Activated CD4-positive, alpha-beta T cell treated with anti-CD3 and anti-CD28 coated beads for 48 hours (primary cell): ENCODE results near the gene SH3BP1.
"Not testable (repeated sequence)": the region's sequence is repeated elsewhere in the genome, so short reads cannot be mapped to it uniquely, and the experiment has no call there.

Experiments
- DNase-seq: peaks from one replicate; pipeline ENCODE4 v3.0.0-alpha.2; 2020

The SH3BP1 gene

DNA sequence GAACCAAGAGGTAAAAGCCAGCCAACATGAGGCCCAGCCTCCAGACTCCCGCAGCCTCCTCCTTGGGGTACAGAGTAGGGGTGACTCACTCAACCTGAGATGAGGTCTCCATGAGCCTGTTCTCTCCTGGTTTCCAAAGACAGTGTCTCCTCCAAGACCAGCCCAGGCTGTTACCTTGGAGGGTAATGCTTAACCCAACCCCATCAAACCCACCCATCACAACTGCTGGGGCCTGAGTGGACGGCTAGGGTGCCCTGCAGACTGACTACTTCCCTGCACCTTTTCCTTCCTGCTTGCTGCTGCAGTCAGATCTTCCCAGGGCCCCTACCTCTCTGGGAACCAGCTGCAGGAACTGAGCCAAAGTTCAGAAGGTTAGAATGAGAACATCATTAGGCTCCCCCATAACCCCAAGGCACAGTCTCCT is 41.5 kb downstream of the SH3BP1 start:
- no peak for DNase-seq

DNA sequence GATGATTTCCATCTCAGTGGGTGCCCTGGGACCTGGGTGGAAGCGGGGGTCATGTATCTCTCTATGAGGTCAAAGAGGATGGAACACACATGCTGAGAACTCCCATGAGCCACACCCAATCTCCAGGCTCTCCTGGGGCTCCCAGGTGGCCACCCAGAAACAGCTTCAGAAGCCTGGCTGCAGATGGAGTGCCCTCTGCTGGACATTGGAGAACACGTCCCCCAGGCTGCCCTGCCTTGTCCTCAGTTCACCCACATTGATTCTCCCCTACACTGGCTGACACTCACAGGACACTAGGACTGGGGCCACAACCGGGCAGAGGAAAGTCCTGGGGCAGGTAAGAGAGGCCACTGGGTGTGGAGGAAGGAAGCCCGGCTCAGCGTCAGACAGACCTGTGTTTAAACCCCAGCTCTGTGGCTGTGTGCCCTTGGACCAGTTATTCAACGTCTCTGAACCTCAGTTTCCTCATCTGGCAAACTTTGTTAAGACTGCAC is 42.1 kb downstream of the SH3BP1 start:
- peak; percentile 84 for DNase-seq

DNA sequence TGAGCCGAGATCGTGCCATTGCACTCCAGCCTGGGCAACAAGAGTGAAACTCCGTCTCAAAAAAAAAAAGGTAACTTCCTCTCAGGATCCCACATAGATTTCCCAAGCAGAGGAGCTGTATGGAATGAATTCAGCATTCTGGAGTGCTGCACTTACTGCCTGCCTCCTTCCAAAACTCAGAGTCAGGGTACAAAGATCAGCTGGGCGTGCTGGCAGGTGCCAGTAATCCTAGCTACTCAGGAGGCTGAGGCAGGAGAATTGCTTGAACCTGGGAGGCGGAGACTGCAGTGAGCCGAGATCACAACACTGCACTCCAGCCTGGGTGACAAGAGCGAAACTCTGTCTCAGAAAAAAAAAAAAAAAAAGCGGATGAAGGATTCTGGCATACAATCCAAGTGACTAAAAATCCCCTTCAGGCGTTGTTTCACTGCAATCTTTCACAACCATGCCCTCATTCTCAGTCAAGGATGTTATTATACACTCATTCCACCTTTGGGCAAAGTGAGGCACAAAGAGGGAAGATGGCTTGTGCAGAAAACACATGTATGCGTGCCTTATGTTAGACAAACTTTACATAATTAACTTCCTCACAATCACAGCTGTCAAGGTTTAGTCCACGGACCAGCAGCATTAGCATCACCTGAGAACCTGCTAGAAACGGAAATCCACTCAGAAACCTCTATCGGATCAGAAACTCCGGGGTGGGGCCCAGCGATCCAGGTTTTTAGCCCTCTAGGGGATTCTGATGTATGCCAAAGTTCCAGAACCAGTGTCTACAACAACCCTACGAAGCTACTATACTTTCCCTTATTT is 45.5 kb downstream of the SH3BP1 start:
- DNase-seq: no peak

DNA sequence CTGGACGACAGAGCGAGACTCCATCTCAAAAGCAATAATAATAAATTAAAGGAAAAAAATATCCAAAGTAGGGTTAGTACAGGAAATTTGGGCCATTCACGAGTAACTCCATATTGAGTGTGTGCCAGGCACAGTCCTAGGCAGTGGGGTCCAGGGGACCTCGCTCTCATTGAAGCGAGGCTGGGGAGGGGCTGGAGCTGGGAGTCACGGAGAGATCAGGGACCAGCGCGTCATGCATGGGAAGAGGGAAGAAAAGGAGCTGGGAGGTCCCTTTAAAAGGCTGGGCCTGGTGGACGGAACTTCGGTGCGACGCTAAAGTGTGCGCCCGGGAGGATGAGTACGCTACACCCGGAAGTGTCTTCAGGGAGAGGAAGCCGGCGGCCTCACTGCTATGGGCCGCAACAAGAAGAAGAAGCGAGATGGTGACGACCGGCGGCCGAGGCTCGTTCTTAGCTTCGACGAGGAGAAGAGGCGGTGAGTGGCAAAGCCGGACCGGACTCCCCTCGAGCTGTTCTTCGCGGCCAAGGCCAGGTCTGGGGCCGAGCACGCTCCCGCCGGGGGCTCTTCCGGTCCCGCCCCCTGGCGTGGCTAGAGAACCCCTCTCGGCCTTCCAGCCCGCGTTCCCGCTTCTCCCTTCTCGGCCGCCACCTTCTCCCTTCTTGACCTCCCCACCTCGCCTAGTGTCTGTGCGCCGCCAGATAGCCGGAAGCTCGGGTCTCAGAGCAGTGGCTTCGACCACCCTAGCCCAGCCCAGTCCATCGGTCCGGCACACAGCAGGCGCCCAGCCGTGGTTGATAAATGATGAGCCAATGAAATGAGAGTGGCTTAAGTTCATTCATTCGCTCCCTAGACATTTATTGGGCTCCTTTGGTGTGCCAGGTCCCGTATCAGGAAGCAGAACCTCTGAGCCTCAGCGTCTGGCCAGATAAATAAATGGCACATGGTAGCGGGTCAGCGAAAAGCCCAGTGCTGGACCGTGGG is 46.8 kb downstream of the SH3BP1 start, which contains the start of gene NOL12:
TSS of gene NOL12 (plus strand) at position 342 of the 981 bp plus-strand sequence. CDS start at position 392, 50 bp downstream.
- peak; percentile 84 for DNase-seq

DNA sequence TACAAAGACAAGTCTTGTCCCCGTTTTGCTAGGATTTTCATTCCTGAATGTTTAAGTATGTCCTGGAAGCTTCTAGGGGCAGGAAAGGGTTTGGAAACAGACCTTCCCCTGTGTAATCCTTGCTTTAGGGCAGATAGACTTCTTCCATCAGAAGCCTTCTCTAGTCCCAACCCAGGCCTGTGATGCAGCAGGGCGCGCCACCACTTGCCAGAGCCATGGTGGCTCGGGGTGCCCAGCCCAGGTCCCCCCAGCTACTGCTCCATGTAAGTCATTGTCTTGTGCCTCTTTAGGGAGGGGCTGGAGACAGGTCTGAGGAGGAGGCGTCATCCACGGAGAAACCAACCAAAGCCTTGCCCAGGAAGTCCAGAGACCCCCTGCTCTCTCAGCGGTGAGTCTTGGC is 50.9 kb downstream of the SH3BP1 start:
- DNase-seq: no peak

DNA sequence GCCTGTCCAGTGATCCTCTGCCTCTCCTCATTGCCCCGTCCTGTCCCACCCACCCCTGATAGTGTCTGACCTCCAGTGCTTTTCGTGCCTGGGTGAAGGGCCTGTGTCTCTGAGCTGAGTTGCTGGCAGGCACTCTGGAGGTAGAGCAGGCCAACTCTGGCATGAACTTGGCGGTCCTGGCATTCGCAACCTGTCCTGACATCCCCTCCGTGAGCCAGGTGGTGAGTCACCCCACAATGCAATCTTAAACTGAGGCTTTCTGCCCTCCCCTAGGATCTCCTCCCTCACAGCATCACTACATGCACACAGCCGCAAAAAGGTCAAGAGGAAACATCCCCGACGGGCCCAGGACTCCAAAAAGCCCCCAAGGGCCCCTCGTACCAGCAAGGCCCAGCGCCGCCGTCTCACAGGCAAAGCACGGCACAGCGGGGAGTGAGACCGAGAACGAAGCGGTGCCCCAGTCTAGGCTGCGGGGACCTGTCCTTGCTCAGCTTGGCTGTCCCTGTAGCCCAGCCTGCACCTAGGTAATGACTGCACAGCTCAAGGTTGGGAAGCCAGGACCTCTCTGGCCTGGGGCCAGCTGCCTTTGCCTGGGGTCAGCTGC is 51.5 kb downstream of the SH3BP1 start:
- no peak for DNase-seq

DNA sequence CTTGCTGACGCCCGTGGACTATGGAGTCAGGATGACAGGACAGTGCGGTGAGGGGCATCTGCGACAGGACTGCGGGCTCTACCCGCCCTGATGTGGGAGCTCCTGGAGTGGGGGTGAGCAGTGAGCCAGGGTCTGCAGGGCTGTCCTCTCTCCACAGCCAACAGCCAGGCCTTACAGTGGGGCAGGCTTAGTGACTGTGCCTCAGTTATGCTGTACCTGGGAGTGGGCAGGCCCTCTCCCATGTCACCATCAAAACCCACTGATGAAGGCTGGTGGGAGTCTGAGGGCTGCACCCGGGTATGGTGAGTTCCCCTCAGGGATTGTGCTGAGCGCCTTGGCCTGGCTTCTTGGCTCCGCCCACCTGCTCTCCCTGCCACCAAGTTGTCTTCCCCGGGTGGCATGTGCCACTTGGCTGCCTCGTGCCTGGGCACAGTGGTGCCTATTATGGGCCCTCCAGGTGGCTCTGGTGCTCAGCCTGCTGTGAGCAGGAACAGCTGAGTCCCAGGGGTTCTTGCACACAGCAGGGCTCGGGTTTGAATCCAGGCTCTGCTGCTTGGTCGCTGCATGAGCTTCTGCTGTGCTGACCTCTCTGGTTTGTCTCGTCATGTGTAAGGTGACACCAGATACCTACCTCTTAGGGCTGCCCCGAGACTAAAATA is 53.3 kb downstream of the SH3BP1 start:
- DNase-seq: no peak

DNA sequence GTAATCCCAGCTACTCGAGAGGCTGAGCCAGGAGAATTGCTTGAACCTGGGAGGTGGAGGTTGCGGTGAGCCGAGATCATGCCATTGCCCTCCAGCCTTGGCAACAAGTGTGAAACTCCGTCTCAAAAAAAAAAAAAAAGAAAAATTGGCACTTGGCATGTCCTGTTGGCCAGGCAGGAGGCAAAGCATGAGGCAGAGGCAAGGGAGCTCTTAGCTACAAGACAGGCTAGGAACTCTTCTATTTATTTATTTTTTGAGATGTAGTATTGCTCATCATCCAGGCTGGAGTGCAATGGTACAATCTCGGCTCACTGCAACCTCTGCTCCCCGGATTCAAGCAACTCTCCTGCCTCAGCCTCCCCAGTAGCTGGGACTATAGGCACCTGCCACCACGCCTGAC is 54.7 kb downstream of the SH3BP1 start:
- not testable (repeated sequence) for DNase-seq

DNA sequence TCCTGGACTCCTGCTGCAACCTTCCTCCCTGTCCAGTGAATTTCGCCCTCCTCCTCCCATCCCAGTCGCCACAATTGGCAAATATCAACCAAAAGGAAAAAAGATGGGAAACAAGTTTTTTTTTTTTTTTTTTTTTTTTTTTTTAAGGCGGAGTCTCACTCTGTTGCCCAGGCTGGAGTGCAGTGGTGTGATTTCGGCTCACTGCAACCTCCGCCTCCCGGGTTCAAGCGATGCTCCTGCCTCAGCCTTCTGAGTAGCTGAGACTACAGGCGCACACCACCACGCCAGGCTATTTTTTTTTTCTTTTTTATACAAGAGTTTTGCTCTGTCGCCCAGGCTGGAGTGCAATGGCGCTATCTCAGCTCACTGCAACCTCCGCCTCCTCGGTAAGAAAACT is 56.8 kb downstream of the SH3BP1 start:
- DNase-seq: not testable (repeated sequence)

DNA sequence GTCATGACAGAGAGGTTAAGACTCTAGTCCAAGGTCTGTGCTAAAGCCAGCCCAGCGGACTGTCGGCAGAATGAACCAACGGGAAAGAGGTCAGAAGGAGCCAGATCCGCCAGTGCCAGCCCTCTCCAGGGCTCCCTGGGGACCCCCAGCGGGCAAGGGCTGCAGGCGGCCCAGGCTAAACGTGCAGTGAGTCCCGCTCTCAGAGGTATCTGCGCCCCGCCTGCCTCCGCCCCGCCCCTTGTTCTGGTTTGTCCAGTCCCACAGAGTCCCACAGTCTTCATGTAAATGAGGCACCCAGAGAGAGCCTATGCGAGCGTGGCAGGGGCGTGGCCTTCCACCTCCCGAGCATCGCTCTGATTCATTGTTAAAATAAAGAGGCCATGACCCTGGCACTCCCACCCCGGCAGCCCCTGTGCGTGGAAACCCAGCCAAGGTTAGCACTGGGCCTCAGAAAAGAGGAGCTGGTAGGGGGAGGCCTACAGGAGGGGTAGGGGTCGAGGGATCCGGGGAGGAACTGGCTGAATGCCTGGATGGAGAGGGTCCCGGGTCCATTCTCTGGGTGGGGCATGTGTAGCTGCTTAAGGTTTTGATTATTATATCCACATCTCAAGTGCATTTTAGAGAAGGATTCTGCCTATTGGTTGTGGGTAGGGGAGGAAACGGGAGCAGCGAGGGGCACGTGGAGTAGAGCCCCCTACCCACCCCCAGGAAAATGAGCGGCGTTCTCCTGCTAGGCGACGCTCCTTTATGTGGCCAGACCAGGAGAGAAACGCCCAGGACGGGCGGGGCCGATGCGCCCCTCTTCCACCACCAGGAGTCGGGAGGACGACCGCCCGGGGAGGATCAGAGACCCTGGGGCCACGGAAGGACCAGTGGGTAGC is 57.4 kb downstream of the SH3BP1 start, which contains the start of gene TRIOBP:
TSS of gene TRIOBP (plus strand) at position 392 of the 881 bp plus-strand sequence. CDS start 4,318 bp downstream, outside the sequence.
- DNase-seq: peak; percentile 94

DNA sequence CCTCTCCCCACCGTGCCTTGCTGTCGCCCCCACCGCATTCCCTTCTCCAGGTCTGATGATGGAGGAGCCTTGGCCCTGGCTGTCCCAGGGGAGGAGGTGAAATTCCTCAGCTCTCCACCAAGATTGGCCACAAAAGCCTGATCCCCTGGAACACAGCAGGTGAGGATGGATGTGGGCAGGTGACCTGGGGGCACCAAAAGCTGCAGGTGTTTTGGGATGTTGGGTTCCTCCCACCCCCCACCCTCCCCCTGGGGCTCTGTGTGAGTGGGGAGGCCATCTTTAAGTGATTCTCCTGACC is 58.0 kb downstream of the SH3BP1 start:
- DNase-seq: no peak

DNA sequence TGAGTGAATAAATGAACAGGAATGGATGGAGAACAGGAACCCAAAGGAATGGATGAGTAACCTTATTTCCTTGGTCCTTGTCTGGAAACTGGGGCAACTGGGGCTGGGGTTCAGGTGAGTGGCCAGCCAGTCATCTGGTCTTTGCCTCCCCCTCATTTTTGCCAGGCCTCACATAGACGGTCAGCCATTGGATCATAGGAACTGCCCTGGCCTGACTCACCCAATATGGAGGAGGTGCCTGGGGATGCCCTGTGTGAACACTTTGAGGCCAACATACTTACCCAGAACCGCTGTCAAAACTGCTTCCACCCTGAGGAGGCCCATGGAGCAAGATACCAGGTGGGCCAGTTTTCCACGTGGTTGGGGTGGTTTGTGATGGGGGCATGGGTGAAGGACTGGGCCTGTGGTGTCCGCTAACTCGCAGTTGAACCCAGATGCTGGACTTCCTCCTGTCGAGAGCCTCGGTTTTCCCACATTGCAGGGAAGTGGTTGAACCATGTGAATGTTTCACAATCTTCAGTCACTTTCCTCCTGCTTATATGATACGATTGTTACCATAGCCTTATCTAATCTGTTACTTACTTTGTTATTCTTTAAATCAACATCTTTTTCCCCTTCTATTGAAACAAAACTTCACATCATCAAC is 61.8 kb downstream of the SH3BP1 start:
- no peak for DNase-seq

DNA sequence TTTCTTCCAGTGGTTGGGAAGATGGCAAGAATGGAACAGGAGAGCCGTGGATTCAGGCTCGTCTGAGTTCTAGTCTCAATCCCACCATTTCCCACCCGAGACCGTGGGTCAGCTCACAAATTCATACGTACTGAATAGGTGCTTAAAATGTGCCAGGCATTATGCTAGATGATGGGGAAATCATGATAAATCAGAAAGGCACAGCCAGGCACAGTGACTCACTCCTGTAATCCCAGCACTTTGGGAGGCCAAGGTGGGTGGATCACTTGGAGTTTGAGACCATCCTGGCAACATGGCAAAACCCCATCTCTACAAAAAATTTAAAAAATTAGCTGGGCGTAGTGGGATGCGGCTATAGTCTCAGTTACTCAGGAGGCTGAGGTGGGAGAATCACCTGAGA is 64.4 kb downstream of the SH3BP1 start:
- DNase-seq: no peak

DNA sequence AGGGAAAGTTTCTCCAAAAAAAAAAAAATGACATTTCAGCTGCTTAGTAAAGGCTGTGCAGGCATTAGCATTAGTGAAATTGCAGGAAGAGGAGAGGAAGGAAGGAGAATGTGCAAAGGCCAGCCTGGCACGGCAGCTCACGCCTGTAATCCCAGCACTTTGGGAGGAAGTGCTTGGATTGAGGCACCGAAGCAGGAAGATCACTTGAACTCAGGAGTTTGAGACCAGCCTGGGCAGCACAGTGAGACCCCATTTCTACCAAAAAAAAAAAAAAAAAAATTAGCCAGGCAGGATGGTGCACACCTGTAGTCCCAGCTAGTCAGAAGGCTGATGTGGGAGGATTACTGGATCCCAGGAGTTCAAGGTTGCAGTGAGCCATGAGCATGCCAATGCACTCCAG is 65.2 kb downstream of the SH3BP1 start:
- no peak for DNase-seq

DNA sequence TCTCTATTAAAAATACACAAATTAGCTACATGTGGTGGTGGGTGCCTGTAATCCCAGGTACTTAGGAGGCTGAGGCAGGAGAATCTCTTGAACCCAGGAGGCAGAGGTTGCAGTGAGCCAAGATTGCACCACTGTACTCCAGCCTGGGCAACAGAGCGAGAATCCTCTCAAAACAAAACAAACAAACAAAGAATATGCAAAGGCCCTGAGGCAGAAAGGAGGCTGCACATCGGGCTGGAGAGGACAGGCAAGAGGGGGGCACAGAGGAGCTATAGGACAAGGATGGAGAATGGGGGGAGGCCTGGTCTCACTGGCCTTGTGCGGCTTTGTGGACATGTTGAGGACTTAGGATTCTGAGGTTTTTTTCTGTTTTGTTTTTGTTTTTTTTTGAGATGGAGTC is 65.7 kb downstream of the SH3BP1 start:
- no peak for DNase-seq
